Neural cell (in vitro differentiated cells): Measurements from ENCODE around the gene TRAPPC6A.

Source experiments
- EP300 ChIP-seq: fragments of 450-650 bp; conservative IDR thresholded peaks from 2 replicates; pipeline ENCODE4 v1.6.1; 2014; ENCODE audit warnings: antibody characterized with exemption, mild to moderate bottlenecking, moderate library complexity; ENCODE audit not compliant: poor library complexity, severe bottlenecking
- EZH2 ChIP-seq: fragments of 200-600, 300-800 bp; shearing (Covaris generic), sonication (generic); IDR thresholded peaks from 2 replicates; pipeline ENCODE4 v1.6.1; 2014; ENCODE audit warnings: antibody characterized with exemption, low read length, borderline replicate concordance, mild to moderate bottlenecking; ENCODE audit not compliant: insufficient read depth, poor library complexity, severe bottlenecking
- MXI1 ChIP-seq: fragments of 450-650 bp; conservative IDR thresholded peaks from 2 replicates; pipeline ENCODE4 v1.6.1; 2014; ENCODE audit warnings: antibody characterized with exemption, mild to moderate bottlenecking; ENCODE audit not compliant: poor library complexity, severe bottlenecking
- POLR2AphosphoS5 ChIP-seq: IDR thresholded peaks from 2 replicates; pipeline ENCODE4 v1.6.1; 2012
- RAD21 ChIP-seq: fragments of 450-650 bp; conservative IDR thresholded peaks from 2 replicates; pipeline ENCODE4 v1.6.1; 2014; ENCODE audit warnings: antibody characterized with exemption, mild to moderate bottlenecking, moderate library complexity
- REST ChIP-seq: IDR thresholded peaks from 2 replicates; pipeline ENCODE4 v1.6.1; 2012; ENCODE audit warnings: borderline replicate concordance
- TAF1 ChIP-seq: IDR thresholded peaks from 2 replicates; pipeline ENCODE4 v1.6.1; 2012; ENCODE audit warnings: low read depth
- TF ChIP-seq, protein P1 (sequence below): fragments of 450-650 bp; IDR thresholded peaks from 2 replicates; pipeline ENCODE4 v1.5.1; 2014; ENCODE audit warnings: antibody characterized with exemption, mild to moderate bottlenecking, moderate library complexity; ENCODE audit not compliant: poor library complexity, severe bottlenecking

DNA sequence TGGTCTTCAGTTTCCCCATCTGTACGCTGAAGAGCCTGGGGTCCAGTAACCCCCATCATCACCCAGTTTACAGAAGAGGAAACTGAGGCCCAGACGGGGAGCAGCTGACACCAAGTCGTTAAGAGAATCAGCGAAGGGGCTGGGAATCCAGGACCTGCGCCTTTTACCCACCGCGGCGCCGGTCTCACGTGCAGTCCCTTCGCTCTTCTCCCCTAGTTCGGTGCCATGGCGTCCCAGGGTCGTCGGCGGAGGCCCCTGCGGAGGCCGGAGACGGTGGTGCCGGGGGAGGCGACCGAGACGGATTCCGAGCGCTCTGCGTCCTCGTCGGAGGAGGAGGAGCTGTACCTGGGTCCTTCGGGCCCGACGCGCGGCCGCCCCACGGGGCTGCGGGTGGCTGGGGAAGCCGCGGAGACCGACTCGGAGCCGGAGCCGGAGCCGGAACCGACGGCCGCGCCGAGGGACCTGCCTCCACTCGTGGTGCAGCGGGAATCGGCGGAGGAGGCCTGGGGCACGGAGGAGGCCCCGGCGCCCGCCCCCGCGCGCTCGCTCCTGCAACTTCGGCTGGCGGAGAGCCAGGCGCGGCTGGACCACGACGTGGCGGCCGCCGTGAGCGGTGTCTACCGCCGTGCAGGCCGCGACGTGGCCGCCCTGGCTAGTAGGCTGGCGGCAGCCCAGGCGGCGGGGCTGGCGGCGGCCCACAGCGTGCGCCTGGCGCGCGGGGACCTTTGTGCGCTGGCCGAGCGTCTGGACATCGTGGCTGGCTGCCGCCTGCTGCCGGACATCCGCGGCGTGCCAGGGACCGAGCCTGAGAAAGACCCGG, 1.2 kb upstream of the TRAPPC6A start:
- TF ChIP-seq, protein P1, sequence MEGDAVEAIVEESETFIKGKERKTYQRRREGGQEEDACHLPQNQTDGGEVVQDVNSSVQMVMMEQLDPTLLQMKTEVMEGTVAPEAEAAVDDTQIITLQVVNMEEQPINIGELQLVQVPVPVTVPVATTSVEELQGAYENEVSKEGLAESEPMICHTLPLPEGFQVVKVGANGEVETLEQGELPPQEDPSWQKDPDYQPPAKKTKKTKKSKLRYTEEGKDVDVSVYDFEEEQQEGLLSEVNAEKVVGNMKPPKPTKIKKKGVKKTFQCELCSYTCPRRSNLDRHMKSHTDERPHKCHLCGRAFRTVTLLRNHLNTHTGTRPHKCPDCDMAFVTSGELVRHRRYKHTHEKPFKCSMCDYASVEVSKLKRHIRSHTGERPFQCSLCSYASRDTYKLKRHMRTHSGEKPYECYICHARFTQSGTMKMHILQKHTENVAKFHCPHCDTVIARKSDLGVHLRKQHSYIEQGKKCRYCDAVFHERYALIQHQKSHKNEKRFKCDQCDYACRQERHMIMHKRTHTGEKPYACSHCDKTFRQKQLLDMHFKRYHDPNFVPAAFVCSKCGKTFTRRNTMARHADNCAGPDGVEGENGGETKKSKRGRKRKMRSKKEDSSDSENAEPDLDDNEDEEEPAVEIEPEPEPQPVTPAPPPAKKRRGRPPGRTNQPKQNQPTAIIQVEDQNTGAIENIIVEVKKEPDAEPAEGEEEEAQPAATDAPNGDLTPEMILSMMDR = no peak
- no peak for TF ChIP-seq POLR2AphosphoS5
- TF ChIP-seq EP300 = no peak
- TF ChIP-seq REST = no peak
- TF ChIP-seq EZH2 = no peak
- TF ChIP-seq RAD21 = no peak
- no peak for TF ChIP-seq TAF1
- TF ChIP-seq MXI1 = no peak
